ENCODE data around the gene RTN4R.
A peak's percentile ranks its signal among the peaks of the same experiment; 100 is the strongest.

RTN4R gene

DNA sequence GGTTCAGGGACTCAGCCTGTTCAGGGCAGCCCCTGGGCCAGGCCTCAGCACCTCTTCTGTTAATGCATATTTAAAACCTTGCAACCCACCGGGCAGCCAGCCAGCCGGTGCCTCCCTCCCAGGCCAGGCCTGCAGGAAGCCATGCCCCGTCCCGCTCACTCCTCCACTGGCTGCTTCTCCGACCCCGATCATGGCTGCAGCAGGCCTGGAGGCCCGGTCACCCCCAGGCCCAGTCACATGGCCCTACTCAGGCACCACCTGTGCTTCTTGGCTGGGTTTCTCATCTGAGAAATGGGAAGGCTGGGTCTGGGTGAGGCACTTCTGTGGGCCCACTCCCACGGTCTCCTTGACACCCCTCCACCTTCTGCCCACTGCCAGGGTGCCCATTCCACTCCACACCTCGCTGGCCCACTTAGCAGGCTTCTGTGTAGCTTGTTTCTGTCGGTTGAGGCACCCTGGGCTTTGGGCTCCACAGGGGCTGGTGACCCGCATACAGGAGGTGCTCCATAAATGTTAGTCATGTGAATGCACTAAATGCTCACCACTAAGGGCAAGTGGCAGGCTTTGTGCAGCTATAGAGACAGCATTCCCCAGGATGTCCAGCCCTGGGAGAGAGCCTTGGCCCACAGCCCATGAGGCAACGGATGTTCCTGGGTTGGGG, 11.4 kb downstream of the RTN4R start:
- DNase-seq: no peak

DNA sequence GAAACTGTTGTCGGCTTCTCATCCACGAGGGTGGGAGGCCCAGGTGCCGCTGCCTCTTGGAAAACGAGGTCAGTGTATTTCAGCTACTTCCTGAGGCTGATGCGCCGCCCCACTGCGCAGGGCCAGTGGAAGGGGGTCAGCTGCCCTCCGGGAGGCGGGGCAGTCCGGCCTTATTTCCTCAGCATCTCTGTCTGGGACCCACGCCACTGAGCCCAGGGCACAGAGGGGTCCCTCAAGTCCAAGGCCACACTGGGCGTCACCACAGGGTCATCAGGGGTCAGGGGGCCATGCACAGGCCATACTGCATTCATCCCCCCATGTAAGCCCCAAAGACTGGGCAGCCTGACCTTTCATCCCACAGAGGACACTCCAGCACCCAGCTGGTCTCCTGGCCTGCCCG, 12.1 kb downstream of the RTN4R start:
- no peak for DNase-seq

DNA sequence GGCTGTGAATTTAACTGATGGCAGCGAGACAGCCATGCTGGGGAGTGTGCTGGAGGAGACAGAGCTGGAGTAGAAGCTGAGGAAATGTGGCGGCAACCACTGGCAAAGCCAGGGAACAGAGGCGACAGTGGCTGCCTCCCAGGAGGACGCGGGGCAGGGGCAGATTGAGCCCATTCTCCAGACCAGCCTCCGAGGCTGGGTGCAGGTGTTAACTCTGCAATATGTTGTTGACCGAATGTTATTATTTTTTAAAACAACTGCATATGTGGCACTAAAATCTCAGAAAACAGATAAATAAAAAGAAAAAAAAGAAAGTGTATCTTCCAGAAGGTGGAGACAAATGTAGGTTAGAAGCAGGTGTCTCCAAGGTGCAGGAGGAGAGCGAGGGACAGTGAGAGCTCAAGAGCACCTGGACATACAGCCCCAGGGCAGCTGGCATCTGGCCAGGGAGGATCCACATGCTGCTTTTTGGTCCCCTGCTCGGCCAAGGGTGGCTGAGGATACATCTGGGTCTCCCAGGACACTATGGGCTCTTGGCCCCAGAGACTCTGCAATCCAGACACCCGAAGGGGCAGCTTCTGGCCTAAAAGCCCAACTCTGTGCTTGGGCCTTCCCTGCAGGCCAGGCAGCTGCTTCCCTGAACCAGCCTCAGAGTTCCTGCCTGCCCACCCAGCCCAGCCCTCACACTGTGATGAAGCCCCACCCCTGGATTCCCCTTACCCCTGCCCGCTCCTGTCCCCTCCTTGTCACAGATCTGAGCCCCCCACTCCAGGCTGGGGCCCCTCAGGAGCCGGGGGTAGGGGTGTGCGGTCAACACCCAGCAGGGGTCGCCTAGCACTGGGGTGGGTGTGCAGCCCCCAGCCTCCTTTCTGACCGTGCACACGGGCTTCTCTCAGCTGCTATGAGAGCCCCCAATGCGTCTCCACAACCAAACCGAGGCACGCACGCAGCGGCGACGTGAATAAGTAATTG, 12.9 kb downstream of the RTN4R start:
- DNase-seq: no peak

DNA sequence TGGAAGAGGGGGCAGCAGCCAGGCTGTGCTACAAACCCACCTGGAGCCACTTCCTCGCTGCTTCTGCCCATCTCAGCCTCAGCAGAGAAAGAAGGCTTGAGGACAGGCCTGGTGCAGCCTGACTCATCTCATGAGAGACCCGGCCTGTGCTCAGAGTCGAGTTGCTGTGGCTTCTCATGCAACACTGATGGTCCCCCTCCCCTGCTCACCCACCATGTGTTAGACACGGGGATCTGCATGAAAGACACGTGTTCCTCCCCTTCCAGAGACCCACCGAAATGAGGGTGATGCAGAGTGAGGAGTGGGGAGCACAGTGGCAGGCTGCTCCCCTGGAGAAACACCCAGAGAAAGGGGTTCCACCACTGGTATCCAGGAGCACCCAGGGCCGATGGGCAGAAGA, 15.0 kb downstream of the RTN4R start:
- DNase-seq: no peak

DNA sequence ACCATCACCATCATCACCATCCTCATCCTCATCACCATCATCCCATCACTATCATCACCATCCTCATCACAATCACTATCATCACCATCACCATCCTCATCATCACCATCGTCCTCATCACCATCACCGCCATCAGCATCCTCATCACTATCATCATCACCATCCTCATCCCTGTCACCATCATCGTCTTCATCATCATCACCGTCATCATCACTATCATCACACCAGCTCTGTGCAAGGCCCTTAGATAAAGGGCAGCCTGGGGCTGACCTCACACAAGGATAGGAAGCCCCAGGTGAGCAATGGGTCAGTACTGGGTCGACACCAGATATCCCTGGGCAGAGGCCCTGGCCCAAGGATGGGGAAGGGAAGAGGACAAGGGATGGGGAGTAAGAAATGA, 16.1 kb downstream of the RTN4R start:
- no peak for DNase-seq

DNA sequence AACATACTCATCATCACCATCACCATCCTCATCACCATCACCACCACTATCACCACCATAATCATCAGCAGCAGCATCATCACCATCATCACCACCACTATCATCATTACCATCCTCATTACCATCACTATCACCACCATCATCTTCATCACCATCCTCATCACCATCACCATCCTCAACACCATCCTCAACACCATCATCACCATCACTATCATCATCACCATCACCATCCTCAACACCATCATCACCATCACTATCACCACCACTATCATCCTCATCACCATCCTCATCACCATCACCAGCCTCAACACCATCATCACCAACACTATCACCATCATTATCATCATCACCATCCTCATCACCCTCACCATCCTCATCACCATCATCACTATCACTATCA, 16.6 kb downstream of the RTN4R start:
- DNase-seq: no peak

DNA sequence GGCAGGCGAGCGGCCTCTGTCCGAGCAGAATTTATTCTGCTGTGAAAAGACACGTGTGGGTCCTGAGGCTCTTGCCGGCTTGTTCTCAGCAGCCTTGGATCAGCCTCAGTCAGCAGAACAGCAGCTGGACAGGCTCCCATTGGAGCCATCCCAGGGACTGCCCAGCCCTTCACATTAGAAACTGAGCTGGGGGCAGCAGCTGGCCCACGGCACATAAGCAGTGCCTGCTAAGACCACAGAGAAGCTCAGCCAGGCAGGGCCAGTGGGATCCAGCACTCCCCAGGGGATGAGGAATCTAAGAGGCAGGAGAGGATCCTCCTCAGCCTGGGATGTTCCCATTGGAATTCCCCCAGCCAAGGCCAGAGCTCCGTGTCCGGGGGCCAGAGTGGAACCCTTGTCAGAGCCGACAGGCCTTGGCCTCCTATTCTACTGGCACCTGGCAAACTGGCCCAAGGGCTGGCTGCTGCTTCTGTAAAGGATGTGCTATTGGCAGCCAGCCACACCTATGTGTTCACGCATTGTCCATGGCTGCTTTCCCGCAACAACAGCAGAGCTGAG, 18.2 kb downstream of the RTN4R start:
- DNase-seq: no peak

DNA sequence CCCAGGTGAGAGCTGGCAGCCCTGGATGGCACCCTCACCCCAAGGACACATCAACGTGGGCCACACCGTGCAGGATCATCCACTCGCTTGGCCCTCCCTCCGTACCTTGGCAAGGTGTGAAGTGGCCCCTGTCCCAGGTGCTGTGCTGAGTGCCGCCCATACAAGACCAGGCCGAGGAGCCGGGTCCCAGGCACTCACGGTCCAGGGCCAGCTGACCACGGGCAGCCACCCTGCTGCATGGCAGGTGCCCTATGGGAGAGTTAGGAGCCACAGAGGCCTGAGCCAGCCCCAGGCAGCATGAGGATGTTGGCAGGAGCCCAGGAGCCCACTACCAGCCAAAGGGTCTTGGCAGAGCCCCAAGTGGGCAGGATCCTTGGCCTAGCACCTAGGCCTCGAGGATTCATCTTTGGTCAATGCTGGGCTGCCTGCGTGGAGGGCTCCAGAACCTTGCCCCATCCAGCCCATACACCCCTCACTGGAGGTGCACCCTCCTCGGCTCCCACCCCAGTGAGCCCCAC, 19.6 kb downstream of the RTN4R start:
- no peak for DNase-seq

DNA sequence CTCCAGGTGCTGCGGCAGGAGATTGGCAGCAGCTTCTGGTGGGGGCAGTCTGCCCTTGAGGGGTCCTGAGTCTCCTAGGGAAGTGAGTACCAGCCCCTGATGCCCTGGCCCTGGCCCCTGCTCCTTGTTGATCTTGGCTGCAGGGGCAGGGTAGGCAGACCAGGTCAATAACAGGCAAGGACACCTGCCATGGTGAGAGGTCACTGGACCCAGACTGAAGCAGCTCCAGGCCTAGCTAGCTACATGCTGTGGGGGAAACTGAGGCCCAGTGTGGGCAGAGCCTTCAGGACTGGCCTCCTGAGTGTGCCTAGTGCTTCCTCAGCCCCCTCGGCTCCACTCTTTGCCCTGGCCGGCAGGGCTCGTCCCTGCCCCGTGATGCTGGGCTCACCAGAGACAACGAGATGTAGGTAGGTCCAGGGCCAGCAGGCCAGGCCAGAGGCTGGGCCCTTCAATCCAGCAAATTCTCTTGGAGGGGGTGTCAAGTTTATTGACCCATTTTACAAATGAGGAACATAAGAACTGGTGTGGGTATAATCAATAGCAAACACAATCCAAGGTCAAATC, 20.4 kb downstream of the RTN4R start:
- DNase-seq: no peak

DNA sequence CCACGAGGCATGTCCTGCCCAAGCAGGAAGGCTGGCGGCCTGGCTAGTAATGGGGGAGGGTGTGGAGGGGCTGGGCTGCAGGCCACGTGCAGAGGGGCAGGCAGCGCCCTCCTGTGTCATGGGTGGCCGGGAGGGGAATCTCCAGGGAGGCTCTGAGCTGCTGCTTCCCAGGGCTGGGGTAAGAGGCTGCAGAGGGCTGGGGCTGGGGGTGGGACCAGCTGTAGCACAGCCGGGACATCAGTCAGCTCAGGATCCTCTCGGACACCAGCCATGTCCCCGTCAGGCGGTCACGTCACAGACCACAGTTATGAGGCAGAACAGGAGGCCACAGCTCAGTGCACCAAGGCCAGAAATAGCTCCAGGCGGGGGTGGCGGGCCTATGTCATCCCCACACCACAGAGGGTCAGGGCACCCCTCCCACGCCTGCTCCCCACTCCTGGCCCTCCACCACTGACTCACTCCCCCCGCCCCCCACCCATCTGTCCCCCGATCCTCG, 21.1 kb downstream of the RTN4R start:
- no peak for DNase-seq

DNA sequence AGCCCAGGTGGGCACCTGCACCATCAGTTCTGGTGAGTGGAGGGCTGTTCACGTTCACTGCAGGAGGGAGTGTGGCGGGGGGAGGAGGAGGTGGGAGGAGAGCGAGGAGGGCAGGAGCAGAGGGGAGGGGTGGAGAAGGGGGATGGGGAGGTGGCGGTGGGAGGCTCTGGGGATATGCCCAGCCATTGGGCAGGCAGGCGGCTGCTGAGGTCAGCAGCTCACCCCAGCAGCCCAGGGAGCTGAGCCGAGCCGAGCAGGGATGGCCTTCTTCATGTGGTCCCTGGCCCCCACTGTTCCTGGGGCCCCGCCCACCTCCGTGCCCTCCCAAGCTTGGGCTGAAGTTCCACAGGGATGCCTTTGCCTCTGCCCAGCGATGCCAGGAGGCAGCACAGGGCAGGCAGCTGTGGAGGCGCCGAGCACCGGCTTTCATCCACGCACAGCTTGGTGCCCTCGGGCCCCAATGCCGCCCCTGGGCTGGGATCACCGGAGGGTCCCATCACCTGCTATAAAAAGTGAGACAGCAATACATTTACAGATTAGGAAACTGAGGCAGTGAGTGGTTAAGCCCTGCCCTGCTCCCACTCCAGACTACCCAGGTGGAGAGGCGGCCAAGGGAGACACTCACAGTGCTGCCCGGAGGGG, 21.6 kb downstream of the RTN4R start:
- no peak for DNase-seq

DNA sequence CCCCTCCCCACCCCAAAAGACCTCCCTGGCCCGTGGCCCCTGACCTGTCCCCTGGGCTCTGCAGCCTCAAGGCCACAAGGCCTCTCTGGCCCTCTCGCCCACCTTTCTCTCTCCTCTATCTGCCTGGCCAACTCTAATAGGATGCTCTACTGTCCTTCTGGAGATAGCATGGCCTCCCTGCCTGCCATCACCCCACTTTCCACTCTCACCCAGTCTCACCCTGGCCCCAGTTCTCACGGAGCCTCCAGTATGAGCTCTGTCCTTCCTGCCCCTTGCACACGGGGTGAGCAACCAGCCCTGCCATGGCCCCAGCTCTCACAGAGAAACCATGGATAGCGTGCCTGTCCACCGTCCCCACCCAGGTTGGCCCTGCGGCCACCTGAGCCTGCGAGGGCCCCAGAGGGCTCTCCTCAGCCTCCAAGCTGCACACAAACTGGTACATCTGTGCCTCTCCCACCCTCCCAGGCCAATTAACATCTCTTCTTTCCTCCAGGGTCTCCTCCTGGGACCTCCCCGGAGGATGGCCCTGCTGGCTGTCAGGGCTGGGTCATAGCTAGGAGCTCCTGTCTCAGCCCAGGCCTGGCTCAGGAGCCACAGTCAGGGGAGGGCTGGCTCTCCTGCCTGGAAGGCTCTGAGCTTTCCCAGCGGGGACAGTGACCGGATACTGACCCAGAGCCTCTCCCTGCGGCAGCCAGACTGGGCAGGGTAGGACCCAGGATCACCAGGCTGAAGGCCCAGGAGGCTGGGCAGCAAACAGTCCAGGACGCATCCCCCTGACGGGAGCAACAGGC, 22.3 kb downstream of the RTN4R start:
- no peak for DNase-seq

DNA sequence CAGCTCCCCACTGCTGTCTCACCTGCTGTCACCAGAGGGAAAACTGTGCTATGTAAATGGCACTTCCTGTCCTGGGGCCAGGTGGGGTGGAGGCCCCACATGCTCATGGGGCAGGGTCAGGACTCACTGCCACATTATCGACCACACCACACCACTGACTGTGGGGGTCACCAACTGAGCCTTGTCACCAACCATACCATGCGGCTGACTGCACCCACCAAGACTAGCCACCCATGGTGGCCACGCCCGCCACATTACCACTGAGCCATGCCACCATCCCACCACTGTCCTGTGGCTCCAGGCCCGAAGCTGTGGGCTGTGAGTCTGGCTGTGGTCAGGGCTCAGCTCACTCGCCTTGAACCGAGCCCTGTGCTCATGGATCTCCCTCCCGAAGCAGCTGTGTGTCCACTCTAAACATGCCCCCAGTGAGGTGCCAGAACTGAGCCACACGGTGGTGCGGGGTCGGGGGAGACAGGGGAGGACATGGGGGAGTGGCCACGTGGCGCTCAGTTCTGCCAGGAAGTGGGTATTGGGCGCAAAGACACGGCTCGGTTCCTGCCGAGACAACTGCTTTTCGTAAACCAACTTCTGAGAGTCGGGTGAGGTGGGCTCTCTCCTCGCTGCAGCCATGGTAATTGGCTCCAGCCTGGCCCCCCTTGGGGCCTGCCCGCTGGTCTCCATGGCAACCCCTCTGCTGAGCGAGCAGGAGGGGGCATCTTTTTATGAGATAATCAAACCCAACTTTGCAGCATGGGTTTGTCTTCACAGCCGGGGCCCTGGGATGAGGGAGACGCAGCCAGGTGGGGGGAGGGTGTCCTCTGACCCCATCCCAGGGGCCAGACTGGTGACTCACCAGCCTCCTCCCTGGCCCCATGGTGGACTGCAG, 23.2 kb downstream of the RTN4R start:
- no peak for DNase-seq

DNA sequence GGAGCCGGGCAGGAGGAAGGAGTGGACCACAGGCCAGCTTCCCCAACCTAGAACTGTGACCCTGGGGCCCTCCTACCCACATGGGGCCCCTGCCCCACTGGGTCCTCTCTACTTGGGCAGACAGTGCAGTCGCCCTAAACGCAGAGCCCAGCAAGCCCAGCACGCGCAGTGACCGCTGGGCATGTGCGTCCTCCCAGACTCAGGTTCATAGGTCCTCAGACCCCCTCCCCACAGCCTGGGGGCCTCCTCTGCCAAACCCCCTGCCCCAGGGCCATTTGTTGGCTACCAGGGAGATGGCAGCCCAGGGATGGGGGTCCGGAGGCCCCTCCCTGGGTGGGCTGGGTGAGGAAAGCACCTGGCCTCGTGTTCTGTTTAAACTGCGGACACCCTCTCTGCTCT, 23.9 kb downstream of the RTN4R start:
- DNase-seq: no peak

DNA sequence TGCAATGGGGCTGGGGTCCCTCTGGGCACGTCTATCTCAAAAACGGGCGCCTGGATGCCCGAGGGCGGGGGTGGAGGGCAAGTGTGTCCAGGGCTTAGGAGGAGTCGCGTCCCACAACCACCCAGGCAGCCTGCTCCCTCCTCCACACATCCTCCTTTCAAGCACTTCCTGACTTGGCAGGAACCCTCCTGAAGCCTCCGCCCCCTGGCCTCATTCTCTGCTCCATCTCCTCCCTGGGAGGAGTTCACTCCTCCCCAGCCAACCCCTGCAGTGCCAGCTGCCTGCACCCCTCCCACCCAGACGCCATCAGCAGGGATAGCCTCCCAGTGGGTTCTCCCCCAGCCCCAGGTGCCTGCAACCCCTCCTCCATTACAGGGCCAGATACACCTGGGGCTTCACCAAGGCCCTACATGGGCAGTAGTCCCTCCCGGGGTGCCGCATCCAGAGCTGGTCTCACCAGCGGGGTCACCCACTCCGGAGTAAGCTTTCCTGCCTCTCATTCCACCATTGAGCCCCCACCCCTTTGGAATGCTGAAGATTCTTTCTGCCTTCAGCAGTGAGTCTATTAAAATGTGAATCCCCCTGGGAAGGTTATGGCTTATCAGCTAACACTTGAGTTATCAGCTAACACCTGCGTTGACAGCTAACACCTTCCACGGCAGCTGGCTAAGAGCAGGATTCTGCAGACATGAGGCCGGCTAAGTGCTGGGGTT, 24.4 kb downstream of the RTN4R start:
- peak; percentile 28 for DNase-seq

DNA sequence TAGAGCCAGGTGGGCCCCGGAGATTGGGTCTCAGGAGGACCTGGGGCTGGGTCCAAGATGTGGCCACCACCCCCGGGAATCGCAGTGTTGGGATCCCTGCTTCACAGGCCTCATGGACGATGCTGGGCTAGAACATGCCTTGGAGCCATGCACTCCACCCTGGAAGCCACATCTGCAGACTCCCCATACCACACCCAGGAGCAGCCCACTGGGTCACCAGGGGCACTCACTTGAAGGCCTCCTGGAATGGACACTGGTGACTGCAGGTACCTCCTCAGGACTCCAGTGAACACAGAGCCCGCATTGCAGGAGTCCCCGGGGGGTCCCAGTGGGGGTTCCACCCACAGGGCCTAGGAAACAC, 25.0 kb downstream of the RTN4R start:
- no peak for DNase-seq

DNA sequence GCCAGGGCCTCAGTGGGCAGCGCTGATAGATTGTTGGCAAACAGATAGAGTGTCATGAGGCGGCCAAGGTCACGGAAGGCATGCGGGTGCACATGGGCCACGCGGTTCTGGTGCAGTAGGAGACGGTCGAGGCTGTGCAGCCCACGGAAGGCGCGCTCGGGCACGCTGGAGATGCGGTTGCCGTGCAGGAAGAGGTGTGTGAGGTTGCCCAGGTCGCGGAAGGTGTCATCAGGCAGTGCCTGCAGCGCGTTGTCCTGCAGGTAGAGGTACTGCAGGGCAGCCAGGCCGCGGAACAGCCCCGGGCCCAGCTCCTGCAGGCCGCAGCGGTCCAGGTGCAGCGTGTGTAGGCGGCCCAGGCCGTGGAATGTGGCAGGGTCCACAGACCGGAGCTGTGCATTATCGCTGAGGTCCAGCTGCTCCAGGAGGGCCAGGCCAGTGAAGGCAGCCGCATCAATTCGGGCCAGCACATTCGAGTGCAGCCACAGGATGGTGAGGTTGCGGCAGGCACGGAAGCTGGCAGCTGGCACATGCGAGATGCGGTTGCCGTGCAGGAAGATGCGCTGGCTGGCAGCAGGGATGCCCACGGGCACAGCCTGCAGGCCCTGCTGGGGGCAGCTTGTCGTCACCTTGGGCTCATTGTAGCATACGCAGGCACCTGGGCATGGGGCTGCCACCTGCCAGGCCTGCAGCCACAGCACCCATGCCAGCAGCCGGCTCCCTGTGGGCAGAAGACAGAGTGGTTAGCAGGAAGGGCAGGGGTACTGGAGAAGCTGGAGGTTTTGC, 25.5 kb downstream of the RTN4R start:
- no peak for DNase-seq

DNA sequence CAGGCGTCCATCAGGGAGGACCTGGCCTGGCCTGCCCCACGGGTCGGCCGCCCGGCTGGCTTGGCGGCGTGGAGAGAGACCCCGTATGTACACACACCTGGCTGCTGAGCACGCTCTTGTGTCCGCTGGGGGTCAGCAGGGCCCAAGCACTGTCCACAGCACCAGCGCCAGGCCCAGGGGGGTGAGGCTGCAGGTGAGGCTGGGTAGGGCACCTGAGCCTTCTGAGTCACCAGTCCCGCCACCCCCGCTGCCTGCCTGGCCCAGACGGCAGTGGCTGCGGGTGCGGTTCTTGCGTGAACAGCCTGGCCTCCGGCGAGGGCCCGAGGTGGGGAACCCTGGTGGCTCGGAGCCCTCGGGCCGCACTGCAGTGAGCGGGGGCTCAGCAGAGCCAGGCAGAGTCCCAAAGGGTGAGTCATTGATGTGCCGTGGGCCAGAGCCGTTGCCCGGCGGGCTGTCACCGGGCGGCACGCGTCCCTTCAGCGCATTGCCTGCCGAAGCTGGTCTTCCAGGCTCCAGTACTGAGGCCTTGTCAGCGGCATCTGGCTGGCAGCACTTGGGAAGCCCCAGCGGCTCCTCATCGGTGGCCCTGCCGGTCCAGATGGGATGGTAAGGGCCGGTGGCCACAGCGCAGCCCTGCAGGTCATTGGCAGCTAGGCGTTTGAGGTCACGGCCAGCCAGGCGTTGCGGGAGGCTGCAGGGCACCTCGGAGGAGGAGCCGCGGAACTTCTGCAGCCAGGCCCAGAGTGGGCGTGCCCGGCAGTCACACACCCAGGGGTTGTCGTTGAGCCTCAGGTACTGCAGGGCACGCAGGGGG, 26.3 kb downstream of the RTN4R start:
- DNase-seq: no peak

DNA sequence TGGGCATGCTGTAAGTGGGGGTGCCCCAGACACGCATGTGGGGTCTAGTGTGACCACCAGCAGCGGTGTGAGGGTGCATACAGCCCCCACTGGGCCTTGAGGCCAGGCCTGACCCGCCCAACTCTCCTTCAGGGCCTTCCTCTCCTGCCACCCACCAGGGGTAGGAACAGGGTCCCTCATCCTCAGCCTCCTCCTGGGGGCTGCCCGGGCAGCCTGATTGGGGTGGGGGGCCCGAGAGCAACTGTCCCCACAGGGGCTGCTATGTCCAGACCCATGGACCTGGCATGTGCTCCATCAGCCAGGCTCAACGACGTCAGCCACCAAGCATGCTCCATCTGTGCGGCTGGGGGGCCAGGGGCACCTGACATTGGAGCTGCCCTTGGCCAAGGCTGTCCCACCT, 27.2 kb downstream of the RTN4R start:
- DNase-seq: no peak
